IMR-90 (cell line): ENCODE results near the gene ETV4. TPM values are rescaled to one million over a fixed set of nuclear protein-coding genes. Genes with fewer than 3 reads are reported as not detected.

Experiments used
- ATAC-seq: fragments of 200-7000 bp; cut with Tn5 transposase; 2 replicates; pipeline ENCODE4 v1.9.1; 2020; ENCODE audit warnings: low read depth, mild to moderate bottlenecking, moderate library complexity
- BruUV-seq: library from RNA; stranded (reverse); fragments of 400-500 nt; replicated peaks from 2 replicates; lab custom pipeline; 2021; lab: Mats Ljungman, UMichigan
- CTCF ChIA-PET: fragments of 300-600 bp; formaldehyde crosslinking; extraction: SDS; loops from one replicate; lab custom pipeline; 2021; ENCODE audit warnings: antibody characterized with exemption; lab: Yijun Ruan, JAX
- POLR2A ChIA-PET: fragments of 300-600 bp; sonication (Branson Sonifier 250); formaldehyde crosslinking; loops from one replicate; lab custom pipeline; 2022; ENCODE audit warnings: antibody characterized with exemption; ENCODE audit not compliant: unreplicated experiment; lab: Charles Lee
- DNase-seq: peaks from one replicate; pipeline ENCODE4 v3.0.0; 2013
- H2AFZ ChIP-seq: replicated peaks from 2 replicates; pipeline ENCODE3; 2013; ENCODE audit warnings: low read length, mild to moderate bottlenecking; ENCODE audit not compliant: poor library complexity
- H2AK5ac ChIP-seq: 2 replicates; pipeline ENCODE4 v1.6.1; 2013; ENCODE audit warnings: low read depth, low read length, inconsistent platforms
- H2AK9ac ChIP-seq: replicated peaks from 2 replicates; pipeline ENCODE3; 2013; ENCODE audit warnings: mild to moderate bottlenecking, low read depth, low read length, moderate library complexity; ENCODE audit not compliant: poor library complexity
- H2BK120ac ChIP-seq: 2 replicates; pipeline ENCODE4 v1.6.1; 2013; ENCODE audit warnings: low read depth, low read length, inconsistent platforms
- H2BK15ac ChIP-seq: 3 replicates; pipeline ENCODE4 v1.6.1; 2013; ENCODE audit warnings: low read depth, low read length, inconsistent platforms
- H2BK20ac ChIP-seq: 2 replicates; pipeline ENCODE4 v1.6.1; 2013; ENCODE audit warnings: low read depth, mild to moderate bottlenecking, inconsistent platforms, low read length, moderate library complexity
- H2BK5ac ChIP-seq: 2 replicates; pipeline ENCODE4 v1.6.1; 2013; ENCODE audit warnings: mild to moderate bottlenecking, low read depth, low read length, inconsistent platforms; ENCODE audit not compliant: poor library complexity, severe bottlenecking
- H3K14ac ChIP-seq: replicated peaks from 2 replicates; pipeline ENCODE4 v1.6.1; 2013; ENCODE audit warnings: low read depth, low read length, inconsistent platforms
- H3K18ac ChIP-seq: 2 replicates; pipeline ENCODE4 v1.6.1; 2013; ENCODE audit warnings: low read depth, low read length, control low read depth
- H3K23ac ChIP-seq: 2 replicates; pipeline ENCODE4 v1.6.1; 2013; ENCODE audit warnings: low read depth, low read length, inconsistent platforms
- H3K27ac ChIP-seq: 2 replicates; pipeline ENCODE4 v1.5.1; 2013; ENCODE audit warnings: mild to moderate bottlenecking, control low read depth, low read length; ENCODE audit not compliant: insufficient read depth
- H3K27me3 ChIP-seq: 2 replicates; pipeline ENCODE4 v1.6.1; 2013; ENCODE audit warnings: low read length; ENCODE audit not compliant: control insufficient read depth, insufficient read depth
- H3K36me3 ChIP-seq: 2 replicates; pipeline ENCODE4 v1.6.1; 2013; ENCODE audit warnings: low read length, mixed read lengths; ENCODE audit not compliant: control insufficient read depth, insufficient read depth
- H3K4ac ChIP-seq: 2 replicates; pipeline ENCODE4 v1.6.1; 2013; ENCODE audit warnings: low read depth, low read length, inconsistent platforms
- H3K4me1 ChIP-seq: 2 replicates; pipeline ENCODE4 v1.6.1; 2013; ENCODE audit warnings: low read length, mixed read lengths; ENCODE audit not compliant: control insufficient read depth, insufficient read depth
- H3K4me2 ChIP-seq: 2 replicates; pipeline ENCODE4 v1.6.1; 2013; ENCODE audit warnings: low read depth, mild to moderate bottlenecking, control low read depth, low read length, moderate library complexity
- H3K4me3 ChIP-seq: 2 replicates; pipeline ENCODE4 v1.5.1; 2013; ENCODE audit warnings: low read depth, mild to moderate bottlenecking, control low read depth, low read length, moderate library complexity; ENCODE audit not compliant: insufficient read depth
- H3K56ac ChIP-seq: 2 replicates; pipeline ENCODE4 v1.6.1; 2013; ENCODE audit warnings: low read length, inconsistent platforms; ENCODE audit not compliant: insufficient read depth; ENCODE audit errors: extremely low read depth
- H3K79me1 ChIP-seq, 2 experiments: 2 replicates each; pipeline ENCODE4 v1.6.1; 2013; ENCODE audit warnings: low read length in 2 of 2, inconsistent platforms in 1 of 2, low read depth in 1 of 2
- H3K9ac ChIP-seq: 2 replicates; pipeline ENCODE4 v1.6.1; 2013; ENCODE audit warnings: low read depth, low read length, control low read depth
- H3K9me1 ChIP-seq: 2 replicates; pipeline ENCODE4 v1.6.1; 2013; ENCODE audit warnings: low read length, inconsistent platforms; ENCODE audit not compliant: insufficient read depth
- H3K9me3 ChIP-seq: 2 replicates; pipeline ENCODE4 v1.6.1; 2013; ENCODE audit warnings: low read length; ENCODE audit not compliant: control insufficient read depth, insufficient read depth
- H4K20me1 ChIP-seq: 2 replicates; pipeline ENCODE4 v1.6.1; 2013; ENCODE audit warnings: low read length, inconsistent platforms; ENCODE audit not compliant: insufficient read depth
- H4K5ac ChIP-seq: 2 replicates; pipeline ENCODE4 v1.6.1; 2013; ENCODE audit warnings: mild to moderate bottlenecking, low read depth, low read length, control low read depth
- H4K8ac ChIP-seq, 2 experiments: 2 replicates each; pipeline ENCODE4 v1.6.1; 2013; ENCODE audit warnings: low read depth in 2 of 2, low read length in 2 of 2, control low read depth in 1 of 2, inconsistent platforms in 1 of 2
- H4K91ac ChIP-seq: 2 replicates; pipeline ENCODE4 v1.6.1; 2013; ENCODE audit warnings: low read depth, low read length, inconsistent platforms; ENCODE audit not compliant: insufficient read depth
- CEBPB ChIP-seq: IDR thresholded peaks from 2 replicates; pipeline ENCODE4 v1.6.1; 2012; ENCODE audit warnings: low read depth, low read length, improper control_type of control experiment
- FOS ChIP-seq: fragments of 150-350 bp; IDR thresholded peaks from 2 replicates; pipeline ENCODE4 v1.6.1; 2016; ENCODE audit warnings: low read depth, low read length
- RCOR1 ChIP-seq: IDR thresholded peaks from 2 replicates; pipeline ENCODE4 v1.6.1; 2012; ENCODE audit warnings: mild to moderate bottlenecking, low read length, improper control_type of control experiment; ENCODE audit not compliant: insufficient replicate concordance
- WGBS, 2 experiments: methylation state at CpG; one replicate each; pipeline versions ENCODE4 v1.1.5 to v1.1.7; 2013; ENCODE audit warnings: missing lambda C conversion rate in 2 of 2; ENCODE audit not compliant: insufficient read length in 1 of 2; ENCODE audit errors: extremely low coverage in 2 of 2; 5-methylcytosine and 5-hydroxymethylcytosine counted together
- dilution Hi-C: fragments of 300-500 bp; cut with HindIII; formaldehyde crosslinking; loops from one replicate; pipeline ENCODE4 v1.14.3; 2018; ENCODE audit warnings: low sequenced_read_pairs; ENCODE audit not compliant: unreplicated experiment
- in situ Hi-C: fragments of 300-500 bp; cut with MboI; formaldehyde crosslinking; loops from 3 replicates; pipeline ENCODE4 v1.14.3; 2019; ENCODE audit warnings: low sequenced_read_pairs, inconsistent platforms, mixed read lengths
- intact Hi-C: fragments of 100-400 bp; cut with micrococcal nuclease; formaldehyde crosslinking; loops from 2 replicates; pipeline ENCODE4 v1.10.0; 2022
- polyA plus RNA-seq, 3 experiments: library from polyadenylated mRNA; depleted of rRNA; stranded (reverse); fragments of >200 nt; gene quantifications; 2 replicates each; pipeline ENCODE4 v1.2.3, GENCODE V29; 2012; ENCODE audit warnings: low replicate concordance in 1 of 3
- total RNA-seq: library from RNA; depleted of rRNA; stranded (reverse); fragments of >200 nt; gene quantifications from 2 replicates; pipeline ENCODE4 v1.2.3, GENCODE V29; 2012

ETV4 gene
- total and polyA plus RNA-seq, 2 of the 4 experiments (the other 2 are of a cell fraction) = 4.3 to 13.2 TPM

DNA sequence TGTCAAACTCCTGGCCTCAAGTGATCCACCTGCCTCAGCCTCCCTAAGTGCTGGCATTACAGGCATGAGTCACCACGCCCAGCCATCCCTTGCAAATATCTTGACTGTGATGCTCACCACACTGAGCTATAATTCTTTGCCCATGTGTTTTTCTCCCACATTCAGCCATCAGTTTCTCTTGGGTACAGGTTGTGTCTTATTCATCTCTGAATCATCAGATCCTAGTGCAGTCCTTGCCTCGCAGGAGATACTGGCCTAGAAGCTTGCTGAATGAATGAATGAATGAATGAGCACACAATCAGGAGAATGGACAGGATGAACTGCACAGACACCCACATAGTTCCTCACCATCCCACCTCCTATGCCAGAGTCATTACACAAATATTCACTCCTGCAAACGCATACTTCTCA is 24.4 kb upstream of the ETV4 start:
- H3K4me1 ChIP-seq = peaks cover 2% of the 10 kb centered on the region
- no peak overlapping the region for H3K4me2 ChIP-seq
- H4K8ac ChIP-seq = no peak overlapping the region
- peaks cover 3% of the 10 kb centered on the region; the same call in 1 of the 2 replicates for H4K20me1 ChIP-seq
- no peak overlapping the region for H2AK5ac ChIP-seq
- ChIA-PET CTCF (interaction anchor here (1.0 to 1.4 kb wide), 3 partner anchors 44 to 106 kb away, joined by 3 to 6 read pairs (median 4); no protein-coding TSS in a partner anchor), POLR2A (interaction anchor here (0.5 to 0.6 kb wide), 4 partner anchors 87 to 917 kb away, joined by 3 read pairs; partner anchors contain the start of gene DHX8)
- in situ Hi-C loops = no loop called here
- no peak overlapping the region for H2BK5ac ChIP-seq
- H3K36me3 ChIP-seq = no peaks in the 10 kb centered on the region
- H4K91ac ChIP-seq = no peak overlapping the region
- 20% methylated on average over 1 of the region's 3 CpGs; no CpG with 5 or more reads in 1 of the 2 experiments for WGBS, 2 experiments
- H4K5ac ChIP-seq = no peak overlapping the region
- H2AK9ac ChIP-seq = no peak overlapping the region
- H3K4me3 ChIP-seq = no peak overlapping the region
- H2BK120ac ChIP-seq = no peak overlapping the region
- dilution Hi-C loops = no loop called here
- no peaks in the 10 kb centered on the region for H3K79me1 ChIP-seq
- H2AFZ ChIP-seq = no peak overlapping the region
- DNase-seq (peak; percentile 86), ATAC-seq (peak; percentile 76)
- no peak overlapping the region for H3K14ac ChIP-seq
- H2BK15ac ChIP-seq = no peak overlapping the region
- no peak overlapping the region for H3K4ac ChIP-seq
- no peak overlapping the region for H3K27ac ChIP-seq
- H3K18ac ChIP-seq = no peak overlapping the region
- H3K23ac ChIP-seq = no peak overlapping the region
- H3K9ac ChIP-seq = no peak overlapping the region
- intact Hi-C loops = no loop called here
- no peaks in the 10 kb centered on the region for H3K9me3 ChIP-seq
- H3K56ac ChIP-seq = no peak overlapping the region
- no peak overlapping the region for H2BK20ac ChIP-seq
- BruUV-seq = no TSS peak
- TF ChIP-seq FOS (peak; percentile 58), CEBPB (no peak; the same call in 1 of the 2 replicates), RCOR1 (peak; percentile 96)
- H3K9me1 ChIP-seq = peaks cover 4% of the 10 kb centered on the region
- no peaks in the 10 kb centered on the region for H3K27me3 ChIP-seq
